Epithelial cell of alveolus of lung (primary cell): ENCODE results near the gene NPIPB5. TPM values are rescaled to one million over a fixed set of nuclear protein-coding genes. Genes with fewer than 3 reads are reported as not detected.

ENCODE experiments used
- total RNA-seq: library from RNA; depleted of rRNA; stranded (reverse); fragments of >200 nt; gene quantifications from 2 replicates; pipeline ENCODE4 v1.2.1, GENCODE V29; 2015

NPIPB5 gene
- total RNA-seq: 11.8 and 27.6 TPM in 2 replicates

GRCh38 chr16:22510591-22510990, at the start of gene NPIPB5:
TSS of gene NPIPB5 (plus strand) at chr16:22510891. CDS start at chr16:22513802, 2,911 bp downstream.

Other genes with a start within 250 kb of the NPIPB5 start
- 20.4 and 22.8 TPM in 2 replicates for gene POLR3E, start 213.5 kb upstream of the NPIPB5 start, total RNA-seq
- 23.0 and 44.0 TPM in 2 replicates for gene CDR2, start 136.3 kb upstream of the NPIPB5 start, total RNA-seq